ENCODE data around the gene BTBD17. TPM values are rescaled to one million over a fixed set of nuclear protein-coding genes. Genes with fewer than 3 reads are reported as not detected.

The BTBD17 gene
- polyA plus RNA-seq, 1 experiment = not detected

- no peak overlapping the region for H3K4me3 ChIP-seq (ENCODE audit: low read depth, low read length)
- TF ChIP-seq CTCF (IDR thresholded peaks at IDR 0.05; ENCODE audit: low read depth, low read length) = no peak
- DNase-seq (ENCODE audit: low read depth, low spot score) = no peak
- no peak overlapping the region for H3K27ac ChIP-seq (ENCODE audit: low read depth, low read length)
- POLR2A ChIA-PET = no interaction called here
- H3K27me3 ChIP-seq (ENCODE audit: control insufficient read depth, insufficient read depth, low read length) = peaks cover 15% of the 10 kb centered on the region
- H3K9me3 ChIP-seq (ENCODE audit: control insufficient read depth, insufficient read depth, low read length) = no peaks in the 10 kb centered on the region; the same call in 1 of the 2 replicates
- CTCF ChIA-PET = no interaction called here
Measured at GRCh38 chr17:74326506-74326905, 35.2 kb downstream of the BTBD17 start.

GRCh38 chr17:74325743-74326379 lies 35.8 kb downstream of the BTBD17 start, which contains the start of gene KIF19:
Gene KIF19 (plus strand): TSS chr17:74326226. CDS start chr17:74326350, 124 bp downstream.
- POLR2A ChIA-PET = no interaction called here
- no peak for DNase-seq (ENCODE audit: low read depth, low spot score)
- no peak within 1 kb of the TSS for H3K4me3 ChIP-seq (ENCODE audit: low read depth, low read length)

GRCh38 chr17:74325376-74325742 lies 36.3 kb downstream of the BTBD17 start:
- H3K27me3 ChIP-seq (ENCODE audit: control insufficient read depth, insufficient read depth, low read length) = peaks cover 15% of the 10 kb centered on the region
- no peaks in the 10 kb centered on the region; the same call in none of the 2 replicates for H3K9me3 ChIP-seq (ENCODE audit: control insufficient read depth, insufficient read depth, low read length)
- H3K4me3 ChIP-seq (ENCODE audit: low read depth, low read length) = no peak overlapping the region
- H3K27ac ChIP-seq (ENCODE audit: low read depth, low read length) = no peak overlapping the region
- ChIA-PET CTCF (no interaction called here), POLR2A (no interaction called here)
- no peak for TF ChIP-seq CTCF (IDR thresholded peaks at IDR 0.05; ENCODE audit: low read depth, low read length)
- DNase-seq (ENCODE audit: low read depth, low spot score) = no peak

More at GRCh38 chr17:74325743-74326379, 35.8 kb downstream of the BTBD17 start, which contains the start of gene KIF19:
- Histone ChIP-seq H3K9me3 (ENCODE audit: control insufficient read depth, insufficient read depth, low read length) (no peaks in the 10 kb centered on the region; the same call in none of the 2 replicates), H3K27ac (ENCODE audit: low read depth, low read length) (no peak within 1 kb of the TSS), H3K27me3 (ENCODE audit: control insufficient read depth, insufficient read depth, low read length) (peaks cover 15% of the 10 kb centered on the region)
- CTCF ChIA-PET = no interaction called here
- no peak for TF ChIP-seq CTCF (IDR thresholded peaks at IDR 0.05; ENCODE audit: low read depth, low read length)

- no peak for TF ChIP-seq CTCF (IDR thresholded peaks at IDR 0.05; ENCODE audit: low read depth, low read length)
- DNase-seq (ENCODE audit: low read depth, low spot score) = no peak
- CTCF ChIA-PET = no interaction called here
- Histone ChIP-seq H3K27me3 (ENCODE audit: control insufficient read depth, insufficient read depth, low read length) (peaks cover 15% of the 10 kb centered on the region), H3K9me3 (ENCODE audit: control insufficient read depth, insufficient read depth, low read length) (no peaks in the 10 kb centered on the region; the same call in none of the 2 replicates), H3K4me3 (ENCODE audit: low read depth, low read length) (no peak overlapping the region), H3K27ac (ENCODE audit: low read depth, low read length) (no peak overlapping the region)
- POLR2A ChIA-PET = no interaction called here
Measured at GRCh38 chr17:74324521-74324920, 37.1 kb downstream of the BTBD17 start.

GRCh38 chr17:74318391-74318790 lies 43.3 kb downstream of the BTBD17 start:
- POLR2A ChIA-PET = no interaction called here
- DNase-seq (ENCODE audit: low read depth, low spot score) = no peak
- TF ChIP-seq CTCF (IDR thresholded peaks at IDR 0.05; ENCODE audit: low read depth, low read length) = no peak
- Histone ChIP-seq H3K9me3 (ENCODE audit: control insufficient read depth, insufficient read depth, low read length) (peaks cover 16% of the 10 kb centered on the region), H3K27ac (ENCODE audit: low read depth, low read length) (no peak overlapping the region), H3K27me3 (ENCODE audit: control insufficient read depth, insufficient read depth, low read length) (no peaks in the 10 kb centered on the region), H3K4me3 (ENCODE audit: low read depth, low read length) (no peak overlapping the region)
- CTCF ChIA-PET = interaction anchor here (1.6 kb wide), 1 partner anchor 139 kb away, joined by 4 read pairs; no protein-coding TSS in a partner anchor

Measured in AG04450 (cell line).